ENCODE measurements around the gene CD14.
A peak's percentile ranks its signal among the peaks of the same experiment; 100 is the strongest.
"Not testable (repeated sequence)": the region's sequence is repeated elsewhere in the genome, so short reads cannot be mapped to it uniquely, and the experiment has no call there.

Gene CD14

DNA sequence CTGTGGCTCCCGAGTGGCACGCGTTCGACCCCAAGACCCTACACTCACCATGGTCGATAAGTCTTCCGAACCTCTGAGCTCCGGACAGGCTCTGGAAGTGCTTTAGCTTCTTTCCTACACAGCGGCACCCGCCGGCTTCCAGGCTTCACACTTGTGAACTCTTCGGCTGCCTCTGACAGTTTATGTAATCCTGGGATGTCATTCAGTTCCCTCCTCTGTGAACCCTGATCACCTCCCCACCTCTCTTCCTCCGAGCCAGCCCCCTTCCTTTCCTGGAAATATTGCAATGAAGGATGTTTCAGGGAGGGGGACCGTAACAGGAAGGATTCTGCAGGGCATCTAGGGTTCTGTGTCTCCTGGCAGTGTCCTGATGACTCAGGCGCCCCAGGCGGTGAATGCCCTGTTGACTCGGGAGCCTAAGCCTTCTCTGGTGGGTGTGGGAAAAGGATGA, at the start of gene CD14:
CD14 (minus strand) TSS at position 155 of the 451 bp plus-strand sequence; CDS start at position 51, 104 bp downstream.
- DNase-seq, result peak; percentile 86

DNA sequence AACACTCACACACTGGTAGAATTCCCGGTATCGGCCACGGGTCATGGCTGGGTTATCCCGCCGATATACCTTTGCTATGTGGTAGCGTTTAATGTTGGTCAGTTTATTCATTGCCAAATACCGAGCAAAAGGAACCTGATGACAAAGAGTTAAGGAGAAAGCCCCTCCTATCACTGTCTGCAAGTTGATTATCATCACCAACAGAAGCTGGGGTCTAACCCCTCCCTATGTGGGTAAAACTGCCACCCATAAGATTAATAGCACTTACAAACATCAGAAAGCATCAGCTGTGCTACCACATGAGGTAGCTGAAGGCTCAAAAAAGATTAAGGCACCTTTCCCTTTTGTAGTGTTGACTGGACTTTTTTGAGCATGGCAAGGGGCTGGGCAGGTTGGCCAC, 46.0 kb upstream of the CD14 start:
- DNase-seq, result no peak

GRCh38 chr5:140677947-140678346, 45.0 kb upstream of the CD14 start:
- DNase-seq, result no peak

- DNase-seq, result no peak
These were observed 41.7 kb upstream of the CD14 start for GRCh38 chr5:140674629-140675028.

GRCh38 chr5:140674211-140674610, 41.2 kb upstream of the CD14 start:
- DNase-seq, result no peak

DNA sequence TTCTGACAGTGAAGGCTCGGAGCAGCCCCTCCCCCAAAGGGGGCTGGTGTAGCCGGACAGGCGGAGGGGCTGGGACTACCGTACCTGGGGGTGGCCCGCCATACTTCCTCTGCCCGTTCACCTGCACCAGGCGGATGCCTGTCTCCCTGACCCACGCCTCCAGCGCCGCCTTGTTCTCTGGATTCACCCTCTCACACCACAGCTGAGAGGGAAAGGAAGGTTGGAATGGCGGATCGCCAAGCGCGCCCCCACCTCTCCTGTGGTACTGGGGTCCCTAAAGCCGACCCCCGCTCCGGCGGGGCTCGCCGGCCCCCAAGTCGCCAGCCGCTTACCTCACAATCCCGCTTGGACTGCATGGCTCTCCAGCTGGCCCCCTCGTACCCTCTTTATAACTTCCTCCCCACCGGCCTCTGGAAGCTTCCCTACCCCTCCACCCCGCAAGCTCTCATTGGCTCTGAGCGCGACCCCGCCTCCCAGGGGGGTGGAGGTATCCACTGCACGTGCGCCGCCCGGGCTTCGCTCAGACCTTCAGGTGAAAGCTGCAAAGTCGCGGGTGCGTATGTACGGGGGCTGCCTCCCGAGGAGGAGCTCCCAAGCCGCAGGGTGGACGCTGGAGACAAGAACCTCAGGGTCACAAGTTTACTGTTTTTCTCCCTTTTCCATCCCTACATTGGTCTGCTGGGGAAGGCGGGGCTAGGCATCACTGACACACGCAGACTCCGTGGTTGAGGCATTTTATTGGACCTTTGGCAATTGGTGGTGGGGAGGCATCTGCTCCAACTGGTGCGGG, 40.4 kb upstream of the CD14 start, which contains the start of gene DND1:
DND1 (minus strand) TSS at position 390 of the 790 bp plus-strand sequence; CDS start at position 356, 34 bp downstream.
- no peak for DNase-seq

- peak; percentile 43 for DNase-seq
These were observed 39.6 kb upstream of the CD14 start for GRCh38 chr5:140672455-140673186.

GRCh38 chr5:140671472-140672125, 38.6 kb upstream of the CD14 start:
- no peak for DNase-seq

- DNase-seq, result not testable (repeated sequence)
These were observed 38.1 kb upstream of the CD14 start for GRCh38 chr5:140671035-140671434.

DNA sequence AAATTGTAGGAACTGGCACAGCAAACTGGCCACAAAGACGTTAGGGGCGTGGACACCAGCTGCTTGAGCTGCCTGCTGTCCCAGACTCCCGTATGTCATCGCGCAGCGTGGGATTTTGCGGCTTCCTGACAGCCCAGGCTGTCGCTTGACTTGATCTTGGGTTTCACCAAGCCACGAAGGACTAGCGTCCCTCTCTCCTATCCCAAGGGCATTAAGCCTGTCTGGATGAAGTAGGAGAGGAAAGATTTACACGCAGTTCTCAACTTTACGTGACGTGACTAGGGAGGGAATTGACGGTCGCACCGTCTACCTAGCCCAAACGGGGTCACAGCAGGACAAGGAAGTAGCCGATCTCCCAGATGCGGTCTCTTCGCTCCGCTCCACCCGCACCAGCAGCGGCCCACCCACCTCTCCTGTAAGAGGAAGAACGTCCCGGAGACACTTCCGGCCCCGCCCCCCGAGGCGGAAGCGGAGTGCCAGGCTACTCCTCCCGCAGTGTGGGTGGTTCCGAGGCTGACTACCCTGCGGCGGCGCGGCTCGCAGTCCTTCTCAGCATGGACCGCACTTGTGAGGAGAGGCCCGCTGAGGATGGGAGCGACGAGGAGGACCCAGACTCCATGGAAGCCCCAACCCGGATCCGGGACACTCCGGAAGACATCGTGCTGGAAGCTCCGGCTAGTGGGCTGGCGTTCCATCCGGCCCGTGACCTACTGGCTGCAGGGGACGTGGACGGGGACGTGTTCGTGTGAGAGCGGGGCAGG, 31.6 kb upstream of the CD14 start, which contains the start of gene WDR55:
WDR55 (plus strand) TSS at position 546 of the 761 bp plus-strand sequence; CDS start at position 555, 9 bp downstream.
- DNase-seq, result peak; percentile 96

DNA sequence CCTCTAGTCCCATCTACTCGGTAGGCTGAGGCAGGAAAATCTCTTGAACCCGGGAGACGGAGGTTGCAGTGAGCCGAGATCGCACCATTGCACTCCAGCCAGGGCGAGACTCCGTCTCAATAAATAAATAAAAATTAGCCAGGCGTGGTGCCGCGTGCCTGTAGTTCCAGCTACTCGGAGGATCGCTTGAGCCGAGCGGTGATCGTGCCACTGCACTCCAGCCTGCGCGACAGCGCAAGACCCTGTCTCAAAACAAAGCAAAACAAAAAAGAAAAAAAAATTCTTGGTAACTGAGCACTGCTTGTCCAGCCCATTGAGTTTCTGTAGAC, 31.0 kb upstream of the CD14 start:
- DNase-seq, result no peak

GRCh38 chr5:140660371-140660770, 27.4 kb upstream of the CD14 start:
- DNase-seq, result not testable (repeated sequence)

DNA sequence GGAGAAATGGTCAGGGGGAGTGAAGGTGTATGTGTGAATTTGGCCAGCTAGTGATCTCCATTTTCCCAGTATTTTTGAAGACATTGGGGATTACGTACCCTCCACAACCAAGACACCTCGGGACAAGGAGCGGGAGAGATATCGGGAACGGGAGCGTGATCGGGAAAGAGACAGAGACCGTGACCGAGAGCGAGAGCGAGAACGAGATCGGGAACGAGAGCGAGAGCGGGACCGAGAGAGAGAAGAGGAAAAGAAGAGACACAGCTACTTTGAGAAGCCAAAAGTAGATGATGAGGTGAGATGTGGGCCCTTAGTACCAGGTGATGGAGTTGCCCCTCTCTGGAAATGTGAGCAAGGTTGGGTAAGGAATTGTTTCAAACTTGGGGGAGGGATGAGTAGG, 25.9 kb upstream of the CD14 start:
- no peak for DNase-seq

- no peak for DNase-seq
These were observed 14.1 kb upstream of the CD14 start for GRCh38 chr5:140647042-140647419.

- no peak for DNase-seq
These were observed 9.7 kb upstream of the CD14 start for GRCh38 chr5:140642718-140643117.

DNA sequence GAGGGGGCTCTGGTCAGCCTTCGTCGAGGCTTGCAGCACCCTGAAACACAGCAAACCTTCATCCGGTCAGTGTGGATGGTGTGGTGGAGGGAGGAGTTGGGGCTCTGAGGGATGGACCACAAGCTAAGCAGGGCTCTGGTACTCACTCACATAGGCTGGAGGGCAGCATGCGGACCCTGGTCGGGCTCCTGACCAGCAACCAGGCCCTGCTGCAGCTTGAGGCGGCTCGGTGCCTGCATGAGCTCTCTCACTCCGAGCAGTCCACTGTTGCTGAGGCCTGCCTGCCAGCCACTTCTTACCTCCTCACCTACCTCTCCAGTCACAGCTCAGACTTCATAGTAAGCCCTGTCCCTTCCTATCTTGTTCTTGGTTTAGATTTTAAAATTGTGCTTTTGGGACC, 8.7 kb upstream of the CD14 start:
- no peak for DNase-seq

DNA sequence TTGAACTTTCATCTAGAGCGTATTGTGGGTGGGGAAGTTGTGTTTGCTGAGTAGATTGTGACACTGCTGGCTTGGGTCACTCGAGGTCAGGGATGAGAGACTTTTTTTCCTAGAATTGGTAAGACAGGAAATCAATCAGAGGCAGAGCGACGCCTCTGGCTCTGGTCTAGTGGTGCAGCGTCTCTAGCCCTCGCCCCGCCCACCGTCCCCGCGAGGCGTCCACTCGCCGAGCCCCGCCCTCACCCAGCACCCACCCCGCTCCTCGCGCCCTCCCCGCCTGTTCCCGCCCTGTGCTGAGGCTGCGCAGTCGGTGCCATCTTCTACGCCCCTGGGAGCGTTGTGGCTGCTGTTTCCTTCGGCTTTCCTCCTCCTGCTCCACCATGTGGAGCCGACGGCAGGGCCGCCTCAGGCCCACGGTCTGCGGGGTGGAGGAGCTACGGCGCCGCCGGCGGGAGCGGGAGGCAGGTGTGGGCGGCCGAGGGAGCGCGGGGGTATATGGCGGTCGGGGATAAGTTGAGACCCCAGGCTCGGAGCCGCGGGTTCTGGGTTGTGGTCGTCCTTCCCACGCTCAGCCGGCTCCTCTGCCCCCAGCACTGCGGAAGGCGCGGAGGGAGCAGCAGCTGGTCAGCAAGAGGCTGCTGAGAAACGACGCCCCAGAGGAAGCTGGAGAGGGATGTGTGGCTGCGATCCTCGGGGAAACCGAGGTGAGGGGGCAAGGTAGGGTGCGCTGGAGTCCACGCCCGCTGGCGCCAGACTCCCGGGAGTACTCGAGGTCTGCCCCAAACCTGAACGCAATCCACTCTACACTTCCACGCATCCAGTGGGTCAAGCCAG, 6.4 kb upstream of the CD14 start, which contains the start of gene TMCO6:
TMCO6 (plus strand) TSS at position 304 of the 834 bp plus-strand sequence; CDS start at position 381, 77 bp downstream.
- peak; percentile 95 for DNase-seq

DNA sequence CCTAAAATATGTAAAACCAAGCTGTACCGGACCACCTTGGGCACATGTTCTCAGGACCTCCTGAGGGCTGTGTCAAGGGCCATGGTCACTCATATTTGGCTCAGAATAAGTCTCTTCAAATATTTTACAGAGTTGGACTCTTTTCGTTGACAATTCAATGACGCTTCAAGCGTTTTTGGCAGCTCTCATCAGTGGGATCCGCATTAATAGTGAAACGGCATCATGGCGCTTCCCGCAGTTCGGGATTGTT, 5.8 kb upstream of the CD14 start:
- DNase-seq, result not testable (repeated sequence)

- no peak for DNase-seq
These were observed 4.6 kb upstream of the CD14 start for GRCh38 chr5:140637371-140638100.

DNA sequence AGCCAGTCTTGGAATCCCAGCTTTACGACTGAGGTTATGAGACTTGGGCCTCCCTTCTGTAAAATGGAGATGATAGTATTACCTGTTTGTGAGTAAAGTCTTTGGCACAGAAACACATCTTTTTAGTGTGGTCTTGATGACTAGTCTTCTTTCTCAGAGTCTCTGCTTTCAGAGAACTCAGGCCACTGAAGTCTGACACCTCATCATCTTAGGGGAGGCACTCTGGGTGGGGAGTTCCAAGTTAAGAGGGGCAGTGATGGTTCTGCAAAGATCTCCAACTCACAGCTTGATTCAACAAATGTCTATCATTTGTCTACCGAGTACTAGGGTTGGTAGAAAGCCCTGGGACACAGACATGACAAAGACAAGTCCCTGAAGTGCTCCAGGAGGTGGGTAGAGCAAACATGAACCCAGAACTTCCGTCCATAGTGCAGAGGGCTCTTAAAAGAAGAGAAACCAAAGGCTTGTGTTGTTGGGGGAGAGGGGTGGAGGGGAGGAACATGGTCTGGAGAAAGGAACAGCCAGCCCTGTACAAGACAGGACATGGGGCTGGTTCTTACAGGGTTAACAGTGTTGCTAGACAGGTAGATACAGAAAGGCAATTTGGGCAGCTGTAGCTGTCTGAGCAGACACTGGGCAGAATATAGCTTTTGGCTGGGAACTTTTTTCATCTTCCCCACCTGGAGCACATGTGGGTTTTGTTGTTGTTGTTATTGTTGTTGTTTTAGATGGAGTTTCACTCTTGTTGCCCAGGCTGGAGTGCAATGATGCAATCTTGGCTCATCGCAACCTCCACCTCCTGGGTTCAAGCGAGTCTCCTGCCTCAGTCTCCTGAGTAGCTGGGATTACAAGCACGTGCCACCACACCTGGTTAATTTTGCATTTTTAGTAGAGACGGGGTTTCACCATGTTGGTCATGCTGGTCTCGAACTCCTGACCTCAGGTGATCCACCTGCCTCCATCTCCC, 2.6 kb upstream of the CD14 start:
- DNase-seq, result no peak

Data from EL (cell line).